OCI-LY3 (cell line): ENCODE data around the gene METTL21C.

ENCODE experiments used
- CTCF ChIP-seq: fragments of 200-600, 300-600 bp; sonication (generic); IDR thresholded peaks from 2 replicates; pipeline ENCODE4 v1.5.1; 2014; ENCODE audit warnings: antibody characterized with exemption, low read length, low read depth
- EZH2phosphoT487 ChIP-seq: fragments of 200-600 bp; shearing (Covaris generic); IDR thresholded peaks from 2 replicates; pipeline ENCODE4 v1.6.1; 2018; ENCODE audit warnings: antibody characterized with exemption, mixed run types, low read depth

- no peak for TF ChIP-seq CTCF
- TF ChIP-seq EZH2phosphoT487, result no peak
Measured at GRCh38 chr13:102721800-102722231, 27.0 kb upstream of the METTL21C start.
